Measurements from ENCODE around the gene CD52. TPM values are rescaled to one million over a fixed set of nuclear protein-coding genes. Genes with fewer than 3 reads are reported as not detected.

CD52 gene
- polyA plus RNA-seq, 3 donors = 851 to 4,047 (median 2,617) TPM

DNA sequence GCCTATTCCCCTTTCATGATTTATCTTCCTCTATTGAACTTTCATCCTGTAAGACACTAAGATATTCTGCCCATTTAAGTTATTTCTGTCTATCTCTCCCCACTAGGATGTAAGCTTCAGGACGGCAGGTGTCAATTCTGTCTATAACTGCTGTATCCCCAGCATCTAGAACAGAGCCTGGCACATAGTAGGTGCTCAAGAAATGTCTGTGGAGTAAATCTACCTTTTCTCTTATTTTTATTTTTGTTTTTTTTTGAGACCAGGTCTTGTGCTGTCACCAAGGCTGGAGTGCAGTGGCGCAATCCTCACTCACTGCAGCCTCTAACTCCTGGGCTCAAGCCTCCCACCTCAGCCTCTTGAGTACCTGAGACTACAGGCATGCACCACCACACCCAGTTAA is 5.6 kb downstream of the CD52 start:
- Histone ChIP-seq H3K27ac (ENCODE audit: low read depth in 1 of 2, low read length in 2 of 2) (no peak overlapping the region), H3K4me2 (replicated peaks; ENCODE audit: extremely low read depth, low read length, poor library complexity, severe bottlenecking) (no peak overlapping the region), H3K36me3 (replicated peaks in 1 of 2; ENCODE audit: control insufficient read depth in 1 of 2, insufficient read depth in 2 of 2, low read length in 2 of 2) (peaks cover 9 to 40% of the 10 kb centered on the region in 2 donors), H3K79me2 (ENCODE audit: insufficient read depth, low read length) (peaks cover 26% of the 10 kb centered on the region), H3K9ac (ENCODE audit: insufficient read depth, low read length, poor library complexity, severe bottlenecking) (no peak overlapping the region), H3K4me3 (replicated peaks in 1 of 3; ENCODE audit: low read depth in 2 of 3, low read length in 3 of 3) (no peak overlapping the region), H3K4me1 (ENCODE audit: control insufficient read depth in 1 of 2, insufficient read depth in 2 of 2, low read length in 2 of 2) (peaks cover 36 to 40% of the 10 kb centered on the region in 2 donors), H3K27me3 (ENCODE audit: control insufficient read depth in 2 of 2, insufficient read depth in 2 of 2, low read length in 2 of 2) (no peaks in the 10 kb centered on the region), H2AFZ (ENCODE audit: insufficient read depth, low read depth, low read length, poor library complexity, severe bottlenecking) (no peak overlapping the region), H4K20me1 (ENCODE audit: insufficient read depth, low read length) (peaks cover 9% of the 10 kb centered on the region), H3K9me3 (replicated peaks in 1 of 2; ENCODE audit: control insufficient read depth in 1 of 2, insufficient read depth in 1 of 2, low read length in 2 of 2) (no peaks in the 10 kb centered on the region)
- peaks cover 44% of the 10 kb centered on the region for H3K4me1 Mint-ChIP-seq
- H3K36me3 Mint-ChIP-seq = peaks cover 44% of the 10 kb centered on the region in 2 donors
- H3K4me3 Mint-ChIP-seq = no peak overlapping the region
- no peaks in the 10 kb centered on the region for H3K9me3 Mint-ChIP-seq
- peak overlapping the region in 1 of 7 donors; percentile 65 for H3K27ac Mint-ChIP-seq
- H3K27me3 Mint-ChIP-seq (ENCODE audit: low read depth in 3 of 3) = peaks cover 0 to 2% (median 1%) of the 10 kb centered on the region in 3 donors
- DNase-seq = no peak
- intact Hi-C loops (cut with micrococcal nuclease) = loop anchor here in 1 of 2 donors (5.0 kb wide), 2 partner anchors 156 to 216 kb away; partner anchors contain the start of genes C1orf232 and ZNF593
- TF ChIP-seq, protein P1, sequence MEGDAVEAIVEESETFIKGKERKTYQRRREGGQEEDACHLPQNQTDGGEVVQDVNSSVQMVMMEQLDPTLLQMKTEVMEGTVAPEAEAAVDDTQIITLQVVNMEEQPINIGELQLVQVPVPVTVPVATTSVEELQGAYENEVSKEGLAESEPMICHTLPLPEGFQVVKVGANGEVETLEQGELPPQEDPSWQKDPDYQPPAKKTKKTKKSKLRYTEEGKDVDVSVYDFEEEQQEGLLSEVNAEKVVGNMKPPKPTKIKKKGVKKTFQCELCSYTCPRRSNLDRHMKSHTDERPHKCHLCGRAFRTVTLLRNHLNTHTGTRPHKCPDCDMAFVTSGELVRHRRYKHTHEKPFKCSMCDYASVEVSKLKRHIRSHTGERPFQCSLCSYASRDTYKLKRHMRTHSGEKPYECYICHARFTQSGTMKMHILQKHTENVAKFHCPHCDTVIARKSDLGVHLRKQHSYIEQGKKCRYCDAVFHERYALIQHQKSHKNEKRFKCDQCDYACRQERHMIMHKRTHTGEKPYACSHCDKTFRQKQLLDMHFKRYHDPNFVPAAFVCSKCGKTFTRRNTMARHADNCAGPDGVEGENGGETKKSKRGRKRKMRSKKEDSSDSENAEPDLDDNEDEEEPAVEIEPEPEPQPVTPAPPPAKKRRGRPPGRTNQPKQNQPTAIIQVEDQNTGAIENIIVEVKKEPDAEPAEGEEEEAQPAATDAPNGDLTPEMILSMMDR (IDR thresholded peaks at IDR 0.05) = no peak
- 100% methylated on average over 1 of the region's 2 CpGs for WGBS (ENCODE audit: insufficient coverage)

DNA sequence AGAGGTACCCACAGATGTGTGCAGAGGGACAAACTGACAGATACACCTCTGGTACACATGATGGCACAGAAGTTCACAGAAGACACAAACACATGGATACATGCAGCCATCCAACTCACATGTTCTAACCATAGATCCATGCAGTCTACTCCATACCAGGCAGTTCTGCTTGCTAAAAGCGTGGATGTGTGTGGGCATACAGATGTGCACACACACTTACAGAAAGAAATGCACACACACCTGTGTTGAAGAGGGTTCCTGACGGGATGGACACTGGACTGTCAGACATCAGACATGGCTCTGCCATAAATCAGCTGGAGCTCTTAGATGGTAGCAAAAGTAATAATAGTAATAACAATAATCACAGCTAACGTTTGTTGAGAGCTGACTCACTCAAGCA is 6.8 kb downstream of the CD52 start:
- H3K27me3 Mint-ChIP-seq (ENCODE audit: low read depth in 3 of 3) = peaks cover 1 to 4% (median 4%) of the 10 kb centered on the region in 3 donors
- intact Hi-C loops (cut with micrococcal nuclease) = loop anchor here in 1 of 2 donors (5.0 kb wide), 2 partner anchors 157 to 217 kb away; partner anchors contain the start of genes C1orf232 and ZNF593
- WGBS (ENCODE audit: insufficient coverage) = no CpG with 5 or more reads among the region's 3 CpGs
- no peaks in the 10 kb centered on the region for H3K27me3 ChIP-seq (ENCODE audit: control insufficient read depth in 2 of 2, insufficient read depth in 2 of 2, low read length in 2 of 2)
- no peaks in the 10 kb centered on the region for H3K9me3 ChIP-seq (replicated peaks in 1 of 2; ENCODE audit: control insufficient read depth in 1 of 2, insufficient read depth in 1 of 2, low read length in 2 of 2)
- H3K36me3 Mint-ChIP-seq = peaks cover 42 to 44% of the 10 kb centered on the region in 2 donors
- H3K4me3 Mint-ChIP-seq = no peak overlapping the region
- H3K4me2 ChIP-seq (replicated peaks; ENCODE audit: extremely low read depth, low read length, poor library complexity, severe bottlenecking) = no peak overlapping the region
- H3K79me2 ChIP-seq (ENCODE audit: insufficient read depth, low read length) = peaks cover 15% of the 10 kb centered on the region
- H3K9me3 Mint-ChIP-seq = peaks cover 0 to 2% (median 0%) of the 10 kb centered on the region in 7 donors
- peaks cover 9% of the 10 kb centered on the region for H4K20me1 ChIP-seq (ENCODE audit: insufficient read depth, low read length)
- peaks cover 24 to 28% of the 10 kb centered on the region in 2 donors for H3K4me1 ChIP-seq (ENCODE audit: control insufficient read depth in 1 of 2, insufficient read depth in 2 of 2, low read length in 2 of 2)
- no peak overlapping the region for H3K27ac Mint-ChIP-seq
- TF ChIP-seq, protein P1 (IDR thresholded peaks at IDR 0.05) = no peak
- no peak overlapping the region for H3K9ac ChIP-seq (ENCODE audit: insufficient read depth, low read length, poor library complexity, severe bottlenecking)
- H3K36me3 ChIP-seq (replicated peaks in 1 of 2; ENCODE audit: control insufficient read depth in 1 of 2, insufficient read depth in 2 of 2, low read length in 2 of 2) = peaks cover 9 to 40% of the 10 kb centered on the region in 2 donors
- H2AFZ ChIP-seq (ENCODE audit: insufficient read depth, low read depth, low read length, poor library complexity, severe bottlenecking) = no peak overlapping the region
- peaks cover 34% of the 10 kb centered on the region for H3K4me1 Mint-ChIP-seq
- no peak for DNase-seq
- H3K27ac ChIP-seq (ENCODE audit: low read depth in 1 of 2, low read length in 2 of 2) = no peak overlapping the region
- no peak overlapping the region for H3K4me3 ChIP-seq (replicated peaks in 1 of 3; ENCODE audit: low read depth in 2 of 3, low read length in 3 of 3)

All from CD14-positive monocyte (primary cell).